ENCODE data around the gene LGR5. TPM values are rescaled to one million over a fixed set of nuclear protein-coding genes. Genes with fewer than 3 reads are reported as not detected.

Gene LGR5, protein sequence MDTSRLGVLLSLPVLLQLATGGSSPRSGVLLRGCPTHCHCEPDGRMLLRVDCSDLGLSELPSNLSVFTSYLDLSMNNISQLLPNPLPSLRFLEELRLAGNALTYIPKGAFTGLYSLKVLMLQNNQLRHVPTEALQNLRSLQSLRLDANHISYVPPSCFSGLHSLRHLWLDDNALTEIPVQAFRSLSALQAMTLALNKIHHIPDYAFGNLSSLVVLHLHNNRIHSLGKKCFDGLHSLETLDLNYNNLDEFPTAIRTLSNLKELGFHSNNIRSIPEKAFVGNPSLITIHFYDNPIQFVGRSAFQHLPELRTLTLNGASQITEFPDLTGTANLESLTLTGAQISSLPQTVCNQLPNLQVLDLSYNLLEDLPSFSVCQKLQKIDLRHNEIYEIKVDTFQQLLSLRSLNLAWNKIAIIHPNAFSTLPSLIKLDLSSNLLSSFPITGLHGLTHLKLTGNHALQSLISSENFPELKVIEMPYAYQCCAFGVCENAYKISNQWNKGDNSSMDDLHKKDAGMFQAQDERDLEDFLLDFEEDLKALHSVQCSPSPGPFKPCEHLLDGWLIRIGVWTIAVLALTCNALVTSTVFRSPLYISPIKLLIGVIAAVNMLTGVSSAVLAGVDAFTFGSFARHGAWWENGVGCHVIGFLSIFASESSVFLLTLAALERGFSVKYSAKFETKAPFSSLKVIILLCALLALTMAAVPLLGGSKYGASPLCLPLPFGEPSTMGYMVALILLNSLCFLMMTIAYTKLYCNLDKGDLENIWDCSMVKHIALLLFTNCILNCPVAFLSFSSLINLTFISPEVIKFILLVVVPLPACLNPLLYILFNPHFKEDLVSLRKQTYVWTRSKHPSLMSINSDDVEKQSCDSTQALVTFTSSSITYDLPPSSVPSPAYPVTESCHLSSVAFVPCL
- total RNA-seq, result 10 to 100 TPM in 3 of 4 donors, 1 to 10 TPM in 1; 5.1 to 19.8 (median 17.6) TPM

DNA sequence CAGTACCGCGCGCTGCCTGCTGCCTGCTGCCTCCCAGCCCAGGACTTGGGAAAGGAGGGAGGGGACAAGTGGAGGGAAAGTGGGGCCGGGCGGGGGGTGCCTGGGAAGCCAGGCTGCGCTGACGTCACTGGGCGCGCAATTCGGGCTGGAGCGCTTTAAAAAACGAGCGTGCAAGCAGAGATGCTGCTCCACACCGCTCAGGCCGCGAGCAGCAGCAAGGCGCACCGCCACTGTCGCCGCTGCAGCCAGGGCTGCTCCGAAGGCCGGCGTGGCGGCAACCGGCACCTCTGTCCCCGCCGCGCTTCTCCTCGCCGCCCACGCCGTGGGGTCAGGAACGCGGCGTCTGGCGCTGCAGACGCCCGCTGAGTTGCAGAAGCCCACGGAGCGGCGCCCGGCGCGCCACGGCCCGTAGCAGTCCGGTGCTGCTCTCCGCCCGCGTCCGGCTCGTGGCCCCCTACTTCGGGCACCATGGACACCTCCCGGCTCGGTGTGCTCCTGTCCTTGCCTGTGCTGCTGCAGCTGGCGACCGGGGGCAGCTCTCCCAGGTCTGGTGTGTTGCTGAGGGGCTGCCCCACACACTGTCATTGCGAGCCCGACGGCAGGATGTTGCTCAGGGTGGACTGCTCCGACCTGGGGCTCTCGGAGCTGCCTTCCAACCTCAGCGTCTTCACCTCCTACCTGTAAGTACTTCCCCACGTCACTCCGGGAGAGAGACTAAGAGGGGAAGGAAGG lies at the start of gene LGR5:
LGR5 (plus strand) TSS at position 186 of the 732 bp plus-strand sequence; CDS start at position 469, 283 bp downstream.
- peak in 2 of 3 donors; percentile 61 to 64 for DNase-seq
- H3K36me3 ChIP-seq, result no peaks in the 10 kb centered on the region
- H3K9me3 ChIP-seq, result peaks cover 0 to 9% (median 4%) of the 10 kb centered on the region in 4 donors
- H3K27me3 ChIP-seq, result peaks cover 0 to 6% of the 10 kb centered on the region in 2 donors
- peak within 1 kb of the TSS in 2 of 4 donors; percentile 11 to 41 for H3K27ac ChIP-seq
- H3K4me1 ChIP-seq, result peaks cover 0 to 28% (median 3%) of the 10 kb centered on the region in 4 donors
- TF ChIP-seq POLR2A (IDR thresholded peaks at IDR 0.05), result no peak
- TF ChIP-seq, protein P1, sequence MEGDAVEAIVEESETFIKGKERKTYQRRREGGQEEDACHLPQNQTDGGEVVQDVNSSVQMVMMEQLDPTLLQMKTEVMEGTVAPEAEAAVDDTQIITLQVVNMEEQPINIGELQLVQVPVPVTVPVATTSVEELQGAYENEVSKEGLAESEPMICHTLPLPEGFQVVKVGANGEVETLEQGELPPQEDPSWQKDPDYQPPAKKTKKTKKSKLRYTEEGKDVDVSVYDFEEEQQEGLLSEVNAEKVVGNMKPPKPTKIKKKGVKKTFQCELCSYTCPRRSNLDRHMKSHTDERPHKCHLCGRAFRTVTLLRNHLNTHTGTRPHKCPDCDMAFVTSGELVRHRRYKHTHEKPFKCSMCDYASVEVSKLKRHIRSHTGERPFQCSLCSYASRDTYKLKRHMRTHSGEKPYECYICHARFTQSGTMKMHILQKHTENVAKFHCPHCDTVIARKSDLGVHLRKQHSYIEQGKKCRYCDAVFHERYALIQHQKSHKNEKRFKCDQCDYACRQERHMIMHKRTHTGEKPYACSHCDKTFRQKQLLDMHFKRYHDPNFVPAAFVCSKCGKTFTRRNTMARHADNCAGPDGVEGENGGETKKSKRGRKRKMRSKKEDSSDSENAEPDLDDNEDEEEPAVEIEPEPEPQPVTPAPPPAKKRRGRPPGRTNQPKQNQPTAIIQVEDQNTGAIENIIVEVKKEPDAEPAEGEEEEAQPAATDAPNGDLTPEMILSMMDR (IDR thresholded peaks at IDR 0.05), result no peak
- H3K4me3 ChIP-seq, result peak within 1 kb of the TSS; percentile 32 to 61 (median 48)

DNA sequence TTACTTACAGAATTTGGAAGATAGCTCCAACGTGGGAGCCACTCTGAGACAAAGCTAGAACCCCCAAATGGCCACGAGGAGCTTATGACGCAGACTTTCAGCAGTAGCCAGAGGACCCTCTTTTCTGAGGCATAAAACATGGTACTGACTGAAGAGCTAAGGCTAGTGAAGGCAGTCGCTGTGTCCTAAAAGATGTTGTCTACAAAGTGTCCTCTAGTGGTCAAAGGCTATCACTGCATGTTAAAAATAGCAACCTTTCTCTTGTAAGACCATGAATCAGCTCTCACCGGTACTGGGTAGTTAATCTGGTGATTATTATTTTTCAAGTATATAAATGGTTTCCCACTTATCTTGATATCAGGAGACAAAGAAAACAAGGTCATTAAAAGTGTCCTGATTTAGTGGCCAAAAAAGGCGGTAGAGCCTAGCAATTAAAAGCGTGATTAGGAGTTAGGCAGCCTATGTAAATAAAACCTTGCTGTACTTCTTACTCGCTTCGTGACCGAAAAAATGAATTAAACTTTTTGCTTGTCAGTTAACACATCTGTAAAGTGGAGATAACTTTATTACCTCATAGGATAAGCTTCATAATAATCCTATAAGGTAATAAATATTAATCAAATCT lies 47.0 kb upstream of the LGR5 start:
- H3K27me3 ChIP-seq, result no peaks in the 10 kb centered on the region

DNA sequence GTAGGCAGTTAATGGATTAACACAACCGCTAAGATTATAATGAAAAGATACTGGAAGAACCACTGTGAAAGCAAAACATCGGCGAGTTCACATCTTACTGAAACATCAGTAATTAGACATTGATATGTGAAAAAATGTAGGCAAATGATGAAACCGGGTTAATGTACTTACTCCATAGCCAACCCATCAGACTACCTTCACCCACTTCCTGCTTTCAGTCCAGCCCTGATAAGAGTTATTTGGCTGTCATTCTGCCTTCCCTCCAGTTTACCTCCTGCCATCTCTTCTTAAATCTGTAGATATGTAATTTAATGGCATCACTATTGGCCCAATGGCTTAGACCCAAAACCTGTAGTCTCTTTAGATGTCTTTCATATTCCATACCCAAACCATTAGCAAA lies 46.0 kb upstream of the LGR5 start:
- DNase-seq, result no peak
- no peak for TF ChIP-seq POLR2A (IDR thresholded peaks at IDR 0.05)
- H3K4me1 ChIP-seq, result no peaks in the 10 kb centered on the region
- H3K36me3 ChIP-seq, result no peaks in the 10 kb centered on the region
- no peaks in the 10 kb centered on the region for H3K27me3 ChIP-seq
- H3K4me3 ChIP-seq, result no peak overlapping the region
- H3K27ac ChIP-seq, result no peak overlapping the region
- no peaks in the 10 kb centered on the region for H3K9me3 ChIP-seq

More for the DNA sequence above, 47.0 kb upstream of the LGR5 start:
- Histone ChIP-seq H3K4me1 (no peaks in the 10 kb centered on the region), H3K9me3 (no peaks in the 10 kb centered on the region), H3K4me3 (no peak overlapping the region), H3K36me3 (no peaks in the 10 kb centered on the region), H3K27ac (no peak overlapping the region)
- DNase-seq, result no peak
- TF ChIP-seq, protein P1 (IDR thresholded peaks at IDR 0.05), result peak; percentile 28 to 90 (median 74)
- TF ChIP-seq POLR2A (IDR thresholded peaks at IDR 0.05), result no peak

DNA sequence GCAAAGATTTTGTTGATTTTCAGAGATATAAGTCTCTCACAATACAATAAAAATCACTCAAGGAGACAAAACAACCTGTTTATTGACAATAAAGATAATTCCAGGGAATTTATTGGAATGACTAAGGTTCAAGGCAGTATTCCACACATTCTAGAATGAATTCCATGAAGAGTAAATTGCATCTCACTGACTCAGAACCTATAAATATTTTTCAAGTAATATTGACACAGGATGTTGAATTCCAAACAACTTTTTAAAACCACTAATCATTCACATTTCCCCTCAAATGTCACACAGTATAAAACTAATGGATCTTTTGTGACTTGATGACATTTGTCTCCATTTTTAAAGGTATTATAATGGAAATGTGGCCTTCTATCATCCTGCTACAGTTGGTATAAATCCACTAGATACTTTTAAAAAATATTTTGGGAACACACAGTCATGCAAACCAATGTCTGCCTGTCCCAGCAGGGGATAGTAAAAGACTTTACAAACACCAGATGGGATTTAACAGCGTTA lies 42.1 kb upstream of the LGR5 start:
- no peak for DNase-seq
- TF ChIP-seq POLR2A (IDR thresholded peaks at IDR 0.05), result no peak
- TF ChIP-seq, protein P1 (IDR thresholded peaks at IDR 0.05), result no peak
- H3K36me3 ChIP-seq, result no peaks in the 10 kb centered on the region
- H3K27ac ChIP-seq, result no peak overlapping the region
- no peaks in the 10 kb centered on the region for H3K4me1 ChIP-seq
- no peak overlapping the region for H3K4me3 ChIP-seq
- no peaks in the 10 kb centered on the region for H3K9me3 ChIP-seq
- no peaks in the 10 kb centered on the region for H3K27me3 ChIP-seq

DNA sequence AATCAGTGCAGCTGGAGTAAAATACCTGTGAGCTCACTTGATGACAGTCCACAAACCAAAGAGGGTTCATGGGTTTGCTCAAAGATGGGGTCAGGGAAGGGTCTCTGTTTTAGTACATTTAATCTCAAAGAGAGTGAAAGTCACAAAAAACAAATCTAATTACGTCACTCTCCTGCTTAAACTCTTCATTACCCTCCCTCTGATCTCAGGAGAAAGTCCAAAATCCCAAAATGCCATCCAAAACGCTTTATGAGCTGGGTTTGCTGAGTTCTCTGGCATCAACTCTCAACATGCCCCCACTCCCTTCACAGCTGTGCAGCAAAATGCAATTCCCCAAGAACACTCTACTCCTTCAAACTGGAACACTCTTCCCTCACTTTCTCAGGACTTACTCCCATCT lies 40.4 kb upstream of the LGR5 start:
- no peak overlapping the region for H3K4me3 ChIP-seq
- no peaks in the 10 kb centered on the region for H3K36me3 ChIP-seq
- no peak for DNase-seq
- H3K4me1 ChIP-seq, result no peaks in the 10 kb centered on the region
- TF ChIP-seq POLR2A (IDR thresholded peaks at IDR 0.05), result no peak
- TF ChIP-seq, protein P1 (IDR thresholded peaks at IDR 0.05), result no peak
- H3K9me3 ChIP-seq, result no peaks in the 10 kb centered on the region
- H3K27me3 ChIP-seq, result no peaks in the 10 kb centered on the region
- H3K27ac ChIP-seq, result no peak overlapping the region

Measured in Peyer's patch (tissue), 4 donors.